ENCODE results near the gene TIRAP.
"Not testable (repeated sequence)": the region's sequence is repeated elsewhere in the genome, so short reads cannot be mapped to it uniquely, and the experiment has no call there.

TIRAP gene

DNA sequence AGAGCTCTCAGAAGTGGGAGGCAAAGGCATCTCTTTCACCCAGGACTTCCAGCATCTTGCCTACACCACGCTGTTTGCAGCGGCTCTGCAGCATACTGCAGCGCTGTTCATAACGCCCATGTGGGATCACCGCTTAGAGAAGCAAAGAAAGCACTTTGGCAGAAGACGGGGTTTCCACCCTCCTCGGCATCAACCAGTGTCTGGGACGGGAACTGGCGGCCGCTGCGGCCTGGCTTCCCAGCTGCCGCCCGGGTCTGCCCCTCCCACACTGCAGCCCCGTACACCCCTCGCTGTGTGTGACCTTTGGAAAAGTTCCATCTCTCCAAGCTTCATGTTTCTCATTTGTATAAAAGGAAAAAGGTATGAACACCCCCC, 545 bp upstream of the TIRAP start:
- no peak for DNase-seq (ENCODE audit: low read depth in 4 of 4, low spot score in 1 of 4)

DNA sequence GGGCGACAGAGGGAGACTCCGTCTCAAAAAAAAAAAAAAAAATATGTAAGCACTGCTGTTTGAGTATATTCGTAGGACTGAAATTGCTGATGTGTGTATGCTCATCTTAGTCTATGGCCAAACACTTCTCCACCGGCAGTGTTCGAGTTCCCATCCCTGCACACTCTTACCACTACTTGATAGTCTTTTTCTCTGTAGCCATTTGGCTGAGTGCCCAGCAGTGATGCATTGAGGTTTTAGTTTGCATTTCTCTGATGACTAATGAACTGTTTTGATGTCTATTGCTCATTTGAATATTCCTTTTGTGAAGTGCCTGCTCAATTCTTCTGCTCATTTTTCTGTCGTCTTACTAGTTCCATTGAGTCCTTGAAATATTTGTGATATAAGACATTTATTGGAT, 1.9 kb downstream of the TIRAP start:
- DNase-seq (ENCODE audit: low read depth in 4 of 4, low spot score in 1 of 4), result peak; percentile 73 to 85 (median 78)

DNA sequence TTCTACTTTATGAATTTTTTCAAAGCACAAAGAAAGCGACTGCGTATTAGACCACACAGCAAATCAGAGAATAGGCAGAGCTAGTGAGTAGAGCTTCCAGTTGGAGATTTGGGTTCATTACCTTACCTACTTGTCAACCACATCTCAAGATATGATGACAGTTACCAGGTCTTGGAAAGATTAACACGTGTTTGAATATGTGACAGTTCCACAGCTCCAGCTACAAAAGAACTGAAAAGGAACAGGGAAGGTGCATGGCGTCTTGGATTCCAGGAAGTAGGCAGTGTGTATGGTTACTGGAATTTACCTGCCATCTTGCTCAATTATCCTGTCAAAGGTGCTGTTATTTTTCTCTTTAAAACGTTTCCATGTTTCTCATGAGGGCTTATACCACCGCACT, 5.3 kb downstream of the TIRAP start:
- DNase-seq (ENCODE audit: low read depth in 4 of 4, low spot score in 1 of 4), result no peak

DNA sequence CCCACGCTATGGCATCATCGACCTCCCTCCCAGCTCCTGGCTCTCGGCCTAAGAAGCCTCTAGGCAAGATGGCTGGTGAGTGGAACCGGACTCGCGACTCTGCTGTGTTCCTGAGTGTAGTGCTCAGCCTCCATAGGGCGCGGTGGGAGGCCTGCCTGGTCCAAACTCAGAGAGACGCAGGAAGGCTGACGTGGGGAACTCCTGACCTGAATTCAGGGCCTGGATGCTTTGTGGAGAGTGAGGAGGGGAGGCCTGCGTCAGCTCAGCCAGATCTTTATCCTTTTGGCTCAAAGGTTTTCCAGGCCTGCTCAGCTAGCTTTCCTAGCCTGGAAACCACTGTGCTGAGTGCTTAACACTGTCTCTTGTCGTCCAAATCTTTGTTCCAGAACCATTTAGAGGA, 8.0 kb downstream of the TIRAP start:
- no peak for DNase-seq (ENCODE audit: low read depth in 4 of 4, low spot score in 1 of 4)

DNA sequence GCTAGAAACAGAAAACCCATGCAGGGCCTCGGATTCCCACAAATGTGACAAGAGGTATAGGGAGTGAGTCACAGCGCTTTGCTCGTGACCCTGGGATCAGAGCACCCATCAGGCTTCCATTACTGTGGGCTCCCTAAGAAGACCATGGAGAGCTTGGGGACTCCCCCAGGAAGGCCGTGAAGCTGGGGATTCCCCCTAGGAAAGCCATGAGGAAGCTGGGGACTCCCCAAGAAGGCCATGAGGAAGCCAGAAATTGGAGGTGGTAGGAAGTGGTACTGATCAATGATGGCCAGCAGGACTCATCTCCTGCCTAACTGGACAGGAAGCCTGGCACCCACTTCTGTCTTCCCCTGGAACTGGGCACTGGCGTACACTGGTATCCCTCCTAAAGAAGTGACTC, 10.8 kb downstream of the TIRAP start:
- DNase-seq (ENCODE audit: low read depth in 4 of 4, low spot score in 1 of 4), result no peak

DNA sequence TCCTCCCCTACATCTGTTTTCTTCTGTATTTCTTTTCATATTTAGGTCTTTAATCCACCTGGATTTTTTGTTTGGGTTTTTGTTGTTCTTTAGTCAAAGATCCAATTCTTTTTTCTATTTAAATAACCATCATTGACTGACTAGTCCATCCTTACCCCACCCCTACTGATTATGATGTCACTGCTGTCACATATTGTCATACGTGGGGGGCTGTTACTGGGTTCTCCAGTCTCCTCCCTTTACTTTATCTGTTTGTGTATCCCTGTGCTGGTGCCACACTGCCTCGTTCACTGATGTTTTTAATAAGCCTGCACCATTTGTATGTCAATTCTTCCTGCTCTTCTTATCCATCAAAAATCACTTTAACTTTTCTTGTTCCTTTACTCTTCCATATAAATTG, 14.1 kb downstream of the TIRAP start:
- no peak for DNase-seq (ENCODE audit: low read depth in 4 of 4, low spot score in 1 of 4)

DNA sequence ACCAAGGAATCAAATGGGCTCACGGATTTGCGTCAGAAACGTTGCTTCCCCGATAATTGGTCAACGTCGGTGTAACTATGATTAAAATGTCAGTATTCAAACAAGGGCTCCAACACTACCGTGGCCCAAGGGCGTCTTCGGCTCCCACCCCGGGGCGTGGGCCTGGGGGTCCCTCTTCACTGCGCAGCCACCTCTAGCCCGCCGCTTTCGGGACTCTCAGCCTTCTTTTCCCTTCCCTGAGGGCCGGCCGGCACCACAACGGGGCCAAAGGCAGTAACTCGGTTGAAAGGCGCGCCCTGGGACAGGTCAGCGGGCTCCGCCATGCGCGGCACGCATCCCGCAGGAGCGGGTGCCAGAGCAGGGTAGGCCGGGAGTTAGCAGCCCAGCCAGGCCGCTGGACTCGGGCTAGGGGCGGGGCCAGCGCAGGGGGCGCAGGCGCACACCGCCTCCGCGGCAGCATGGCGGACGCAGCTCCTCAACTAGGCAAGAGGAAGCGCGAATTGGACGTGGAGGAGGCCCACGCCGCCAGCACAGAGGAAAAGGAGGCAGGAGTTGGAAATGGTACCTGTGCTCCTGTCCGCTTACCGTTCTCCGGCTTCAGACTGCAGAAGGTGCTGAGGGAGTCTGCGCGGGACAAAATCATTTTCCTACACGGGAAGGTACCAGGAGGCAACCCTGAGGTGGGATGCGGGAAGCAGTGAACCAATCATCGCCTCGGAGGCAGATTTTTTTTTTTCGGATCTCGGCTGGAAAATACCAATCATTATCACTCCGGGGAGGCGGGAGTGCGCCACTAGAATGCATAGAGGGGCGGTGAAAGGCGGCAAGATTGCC, 20.9 kb downstream of the TIRAP start, which contains the start of gene DCPS:
Gene DCPS (plus strand): TSS at position 438 of the 834 bp plus-strand sequence. CDS start 21 bp downstream, at position 459.
- DNase-seq (ENCODE audit: low read depth in 4 of 4, low spot score in 1 of 4), result peak; percentile 68 to 80 (median 73)

DNA sequence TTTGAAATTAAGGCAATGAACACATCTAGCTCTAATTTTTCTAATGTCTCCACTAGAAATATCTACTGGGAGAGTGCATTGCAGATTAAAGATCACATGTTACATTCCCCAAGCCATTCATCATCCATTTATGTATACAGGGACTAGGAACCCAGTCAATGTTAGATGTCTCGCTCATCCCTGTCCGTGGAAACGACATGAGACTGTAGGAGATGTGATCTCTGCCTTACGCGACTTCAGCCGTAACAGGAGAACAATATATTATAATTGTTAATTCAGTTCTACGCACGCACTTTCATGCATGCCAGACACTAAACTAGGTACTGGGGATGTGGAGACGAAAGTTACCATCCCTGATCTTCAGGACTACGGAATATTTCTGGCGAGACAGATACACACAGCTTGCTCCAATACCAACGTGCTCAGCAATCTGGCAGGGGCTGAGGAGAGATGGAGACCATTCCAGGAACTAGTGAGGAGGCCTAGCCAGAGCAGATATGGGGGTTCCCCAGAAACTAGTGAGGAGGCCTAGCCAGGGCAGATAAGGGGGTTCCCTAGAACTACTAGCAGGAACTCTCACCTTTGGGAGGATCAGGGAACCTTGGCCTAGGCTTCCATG, 21.7 kb downstream of the TIRAP start:
- no peak for DNase-seq (ENCODE audit: low read depth in 4 of 4, low spot score in 1 of 4)

DNA sequence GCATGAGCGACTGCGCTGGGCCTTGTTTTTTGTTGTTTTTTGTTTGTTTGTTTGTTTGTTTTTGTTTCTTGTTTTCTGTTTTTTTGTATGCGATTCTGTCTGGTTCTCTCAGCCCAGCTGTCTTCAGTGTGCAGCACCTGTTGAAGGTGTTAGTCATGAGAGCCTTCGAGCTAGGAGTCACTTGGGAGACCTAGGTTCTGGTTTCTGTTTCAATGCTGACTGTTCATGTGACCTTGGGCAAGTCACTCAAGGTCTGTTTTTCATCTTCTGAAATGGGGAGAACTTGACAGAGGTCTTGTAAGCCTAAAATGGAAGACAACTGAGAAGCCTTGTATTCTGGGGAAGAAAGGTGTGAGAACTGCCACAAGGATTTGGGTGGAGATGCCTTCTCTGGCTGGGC, 22.8 kb downstream of the TIRAP start:
- no peak for DNase-seq (ENCODE audit: low read depth in 4 of 4, low spot score in 1 of 4)

DNA sequence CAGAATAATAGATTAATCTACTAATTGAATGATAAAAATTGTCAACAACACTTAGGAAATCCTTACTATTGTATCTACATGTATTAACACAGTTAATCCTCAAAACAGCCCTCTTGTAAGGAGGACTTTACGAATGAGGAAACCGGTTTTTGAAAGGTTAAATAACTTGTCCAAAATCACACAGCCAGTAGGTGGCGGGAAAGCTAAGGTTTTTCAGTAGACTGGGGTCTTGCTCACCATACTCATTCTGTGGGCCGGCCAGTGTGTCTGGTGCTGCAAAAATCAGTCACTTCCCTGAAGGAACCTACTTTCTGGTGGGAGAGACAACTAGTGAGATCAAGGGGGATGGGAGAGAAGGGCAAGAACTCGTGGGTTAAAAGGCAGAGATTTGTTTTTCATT, 24.8 kb downstream of the TIRAP start:
- DNase-seq (ENCODE audit: low read depth in 4 of 4, low spot score in 1 of 4), result no peak

DNA sequence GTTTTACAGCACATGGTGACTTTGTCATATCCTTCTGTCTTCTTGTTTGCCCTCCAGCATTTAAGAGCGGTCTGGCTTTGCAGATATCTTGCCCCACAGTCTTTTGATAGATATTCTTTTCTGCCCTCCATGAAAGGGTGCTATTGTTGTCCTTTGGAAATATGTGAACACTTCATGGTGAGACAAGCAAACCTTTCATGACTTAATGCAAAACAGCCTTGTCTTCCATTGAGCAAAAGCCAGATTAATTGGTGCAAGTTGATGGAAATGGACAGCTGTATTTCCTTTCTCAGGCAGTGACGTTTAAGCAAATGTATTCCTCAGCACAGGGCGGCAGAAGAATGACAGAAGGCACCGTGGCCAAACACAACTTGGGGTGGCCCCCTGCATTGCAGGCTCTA, 25.4 kb downstream of the TIRAP start:
- DNase-seq (ENCODE audit: low read depth in 4 of 4, low spot score in 1 of 4), result no peak

DNA sequence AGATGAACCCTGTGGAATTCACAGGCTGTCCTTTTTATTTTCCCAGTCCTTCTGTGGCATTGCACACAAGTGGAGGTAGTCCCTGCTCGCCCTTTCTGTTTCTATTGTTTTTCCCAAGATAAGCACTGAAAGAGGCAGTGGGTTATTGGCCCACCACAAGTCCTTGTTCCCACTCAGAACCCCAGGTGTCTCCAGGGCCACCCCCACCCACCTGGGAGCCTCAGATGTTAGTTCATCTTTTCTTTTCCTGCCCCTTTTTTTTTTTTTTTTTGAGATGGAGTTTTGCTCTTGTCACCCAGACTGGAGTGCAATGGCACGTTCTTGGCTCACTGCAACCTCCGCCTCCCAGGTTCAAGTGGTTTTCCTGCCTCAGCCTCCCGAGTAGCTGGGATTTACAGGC, 25.9 kb downstream of the TIRAP start:
- not testable (repeated sequence) for DNase-seq (ENCODE audit: low read depth in 4 of 4, low spot score in 1 of 4)

DNA sequence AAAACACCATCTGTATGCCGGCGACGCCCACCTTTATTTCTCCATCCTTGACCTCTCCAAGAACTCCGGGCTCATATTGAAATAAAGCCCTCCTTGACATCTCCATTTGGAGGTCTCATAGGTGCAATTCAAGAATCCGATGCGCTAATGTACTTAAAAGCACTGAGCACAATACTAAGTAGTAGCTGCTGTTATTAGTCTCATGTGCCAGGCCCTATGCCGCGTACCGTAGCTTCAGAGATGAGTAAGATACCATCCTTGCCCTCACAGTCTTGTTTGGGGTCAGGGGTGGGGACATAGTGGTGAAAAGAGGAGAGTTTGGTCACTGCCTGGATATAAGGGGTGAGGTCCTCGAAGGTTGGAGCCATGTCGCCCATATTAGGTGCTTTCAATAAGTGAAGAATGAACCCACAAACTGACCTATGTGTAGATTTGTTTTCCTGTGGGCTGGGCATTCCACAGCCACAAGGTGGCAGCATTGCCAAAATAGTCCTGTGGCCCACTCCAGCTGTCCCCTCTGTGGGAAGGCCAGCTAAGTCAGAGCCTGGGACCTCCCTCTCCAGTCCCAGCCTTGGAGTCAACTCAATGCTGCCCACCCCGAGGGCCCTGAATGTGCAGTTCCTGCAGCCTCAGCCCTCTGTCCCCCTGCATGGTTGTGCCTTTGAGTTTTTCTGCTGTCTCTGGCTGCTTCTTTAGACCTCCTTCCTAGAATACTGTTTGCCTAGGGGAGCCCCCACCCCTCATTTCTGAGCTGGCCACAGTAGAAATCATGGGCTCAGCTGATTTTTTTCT, 27.5 kb downstream of the TIRAP start:
- DNase-seq (ENCODE audit: low read depth in 4 of 4, low spot score in 1 of 4), result peak in 2 of 4 experiments; percentile 35 to 36

DNA sequence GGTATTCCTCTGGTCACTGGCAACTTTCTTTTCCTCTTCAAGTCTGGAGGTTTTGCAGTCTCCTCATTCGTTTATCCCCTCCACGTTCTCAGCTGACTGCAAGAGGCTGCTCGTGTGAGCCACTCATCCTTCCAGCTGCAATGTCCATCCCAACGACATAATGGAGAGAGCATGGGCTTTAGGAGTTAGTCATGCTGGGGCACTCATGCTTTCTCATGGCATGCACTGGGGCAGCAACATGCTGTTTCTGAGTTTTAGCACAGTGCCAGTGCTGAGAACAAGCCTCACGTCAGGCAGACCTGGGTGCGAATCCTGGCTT, 28.1 kb downstream of the TIRAP start:
- DNase-seq (ENCODE audit: low read depth in 4 of 4, low spot score in 1 of 4), result no peak

DNA sequence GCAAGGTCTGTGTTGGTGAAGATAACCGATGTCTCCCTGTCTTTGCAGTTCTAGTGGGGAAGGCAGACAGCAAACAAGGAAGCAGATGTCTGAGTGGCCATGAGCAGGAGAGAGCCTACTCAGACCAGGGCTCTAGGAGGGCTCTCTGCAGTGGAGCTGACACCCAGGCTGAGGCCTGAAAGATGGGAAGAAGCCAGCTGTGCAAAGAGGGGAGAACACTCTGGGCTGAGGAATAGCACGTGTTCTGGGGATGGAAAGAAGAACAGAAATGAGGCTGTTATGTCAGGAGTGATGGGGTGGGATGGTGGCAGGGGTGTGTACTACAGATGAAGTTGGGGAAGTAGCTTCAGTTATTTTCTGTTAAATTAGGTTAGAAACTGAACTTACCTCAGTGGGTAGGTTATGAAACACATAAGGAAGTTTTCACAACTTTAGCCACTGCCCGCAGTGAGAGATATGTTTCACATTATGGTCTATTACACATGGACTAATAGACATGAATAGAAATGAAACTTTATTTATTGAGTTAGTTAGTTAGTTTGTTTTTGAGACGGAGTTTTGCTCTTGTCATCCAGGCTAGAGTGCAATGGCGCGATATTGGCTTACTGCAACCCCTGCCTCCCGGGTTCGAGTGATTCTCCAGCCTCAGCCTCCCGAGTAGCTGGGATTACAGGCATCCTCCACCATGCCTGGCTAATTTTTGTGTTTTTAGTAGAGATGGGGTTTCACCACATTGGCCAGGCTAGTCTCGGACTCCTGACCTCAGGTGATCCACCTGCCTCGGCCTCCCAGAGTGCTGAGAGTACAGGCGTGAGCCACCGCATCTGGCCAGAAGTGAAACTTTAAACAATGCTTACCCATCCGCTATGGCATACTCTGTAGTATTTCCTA, 28.8 kb downstream of the TIRAP start:
- no peak for DNase-seq (ENCODE audit: low read depth in 4 of 4, low spot score in 1 of 4)

DNA sequence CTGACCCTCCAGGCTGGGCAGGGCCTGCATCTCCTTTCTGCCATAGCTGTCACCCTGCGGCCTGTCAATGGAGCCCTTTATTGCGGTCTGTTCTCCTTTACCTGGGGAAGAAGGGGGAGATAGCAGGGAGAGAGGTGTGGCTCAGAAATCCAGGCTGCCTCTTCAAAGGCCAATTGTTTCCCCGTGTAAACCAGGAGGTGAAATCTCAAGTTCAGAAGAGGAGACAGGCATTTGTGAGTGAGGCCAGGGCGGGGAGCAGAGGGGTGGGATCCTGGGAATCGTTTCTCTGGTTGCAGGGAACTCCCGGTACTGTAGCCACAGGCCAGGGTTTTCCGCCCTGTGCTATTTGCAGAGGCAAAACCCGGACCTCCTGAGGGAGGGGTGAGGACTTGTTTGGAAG, 30.1 kb downstream of the TIRAP start:
- DNase-seq (ENCODE audit: low read depth in 4 of 4, low spot score in 1 of 4), result no peak

DNA sequence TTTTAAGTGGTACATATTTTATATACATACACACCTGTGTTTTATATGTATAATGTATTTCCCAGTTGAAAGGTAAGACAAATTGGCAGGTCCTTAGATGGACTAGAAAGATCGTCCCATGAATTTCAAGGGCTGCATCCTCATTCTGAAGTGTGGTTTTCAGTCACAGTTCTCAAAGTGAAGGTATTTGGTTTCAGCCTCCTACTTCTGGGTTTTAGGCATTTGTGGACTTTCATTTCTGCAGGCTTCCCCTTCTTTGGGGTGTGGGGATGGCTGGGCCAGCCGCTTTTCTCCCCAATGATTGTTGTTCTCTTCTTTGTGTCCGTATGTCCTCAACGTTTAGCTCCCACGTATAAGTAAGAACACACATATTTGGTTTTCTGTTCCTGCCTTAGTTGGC, 30.9 kb downstream of the TIRAP start:
- no peak for DNase-seq (ENCODE audit: low read depth in 4 of 4, low spot score in 1 of 4)

DNA sequence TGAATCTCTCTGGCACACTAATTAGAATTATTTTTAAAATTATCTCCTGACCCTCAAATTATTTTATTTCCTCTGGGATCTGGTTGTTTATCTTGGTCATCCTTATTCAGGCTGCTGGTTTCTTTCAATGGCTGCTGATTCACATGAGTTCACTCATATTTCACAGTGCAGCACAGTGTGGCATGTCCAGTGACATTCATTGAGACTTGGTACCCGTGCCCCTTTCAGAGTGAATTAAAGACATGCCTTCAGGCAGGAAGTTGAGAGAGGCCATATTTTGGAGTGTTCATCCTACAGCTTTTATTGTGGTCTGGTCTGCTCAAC, 34.5 kb downstream of the TIRAP start:
- no peak for DNase-seq (ENCODE audit: low read depth in 4 of 4, low spot score in 1 of 4)

DNA sequence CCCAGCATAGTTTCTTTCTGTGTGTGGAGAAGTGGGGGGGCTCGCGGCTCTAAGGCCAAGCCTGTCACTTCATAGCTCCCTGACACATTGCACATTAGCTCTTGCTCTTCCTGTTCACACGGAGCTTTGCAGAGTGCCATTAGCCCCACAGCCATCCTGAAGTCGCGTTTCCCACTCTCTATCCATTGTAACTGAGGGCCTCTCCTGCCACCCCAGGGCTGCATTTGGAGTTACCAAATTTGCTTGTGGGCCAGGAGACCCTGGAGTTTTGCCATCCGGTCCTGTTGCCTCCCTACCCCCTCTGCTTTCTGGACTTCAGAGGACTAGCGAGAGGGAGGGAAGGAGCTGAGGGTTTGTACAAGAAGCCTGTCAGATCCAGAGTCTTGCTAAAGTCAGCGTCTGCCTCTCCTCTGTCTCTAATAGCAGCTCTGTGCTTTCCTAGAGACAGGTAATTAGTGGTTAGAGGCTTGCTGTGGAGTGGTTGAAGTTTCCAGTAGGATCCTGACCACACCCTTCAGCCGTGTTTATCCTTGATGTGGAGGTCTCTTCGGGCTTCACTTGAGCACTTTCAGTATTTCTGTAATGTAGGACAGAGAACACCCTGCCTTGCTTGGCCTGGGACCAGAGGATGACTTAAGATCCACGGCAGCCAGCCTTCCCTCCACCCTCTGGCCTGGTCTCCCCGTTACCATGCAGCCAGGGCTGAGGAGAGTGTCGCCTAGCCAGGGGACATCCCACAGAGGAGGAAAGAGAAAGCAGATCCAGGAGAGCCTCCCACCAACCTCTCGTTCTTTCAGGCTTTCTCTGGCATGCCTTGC, 35.1 kb downstream of the TIRAP start:
- no peak for DNase-seq (ENCODE audit: low read depth in 4 of 4, low spot score in 1 of 4)

DNA sequence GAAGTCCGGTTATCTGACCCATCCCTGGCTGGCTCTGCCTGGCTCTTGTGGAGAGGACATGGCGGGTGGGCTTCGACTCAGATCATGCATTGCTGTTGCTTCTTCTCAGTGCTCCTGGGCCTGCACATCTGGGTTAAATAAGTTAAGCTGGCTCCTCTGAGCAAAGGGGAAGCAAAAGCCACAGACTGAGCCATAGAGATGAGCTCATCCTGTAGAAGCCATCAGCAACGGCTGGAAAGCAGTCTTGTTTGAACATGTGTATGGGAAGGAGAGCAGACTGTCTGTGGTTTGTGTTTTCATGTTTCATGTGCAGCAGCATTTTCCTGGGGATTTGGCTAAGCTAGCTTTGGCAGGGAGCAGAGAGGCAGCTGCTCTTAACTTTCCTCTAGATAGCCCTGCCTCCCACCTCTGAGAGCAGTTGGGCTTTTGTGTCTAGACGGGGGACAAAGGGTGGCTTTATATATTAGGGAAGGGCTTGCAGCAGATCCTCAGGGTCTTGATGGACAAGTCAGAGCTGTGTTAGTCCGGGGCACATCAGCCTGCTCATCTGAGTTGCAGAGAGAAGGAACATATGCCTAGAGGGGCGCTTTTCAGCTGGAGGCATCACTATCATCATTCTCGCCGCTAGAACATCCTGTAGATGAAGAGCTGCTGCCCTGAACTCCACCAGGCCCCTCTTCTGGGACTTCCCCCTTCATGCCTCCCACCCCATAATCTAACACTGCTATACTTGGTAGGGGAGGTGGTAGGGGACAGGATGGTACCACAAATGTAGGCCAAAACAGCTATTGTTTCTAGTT, 35.9 kb downstream of the TIRAP start:
- DNase-seq (ENCODE audit: low read depth in 4 of 4, low spot score in 1 of 4), result no peak
